H9 (cell line): ENCODE results near the gene JAKMIP1. TPM values are rescaled to one million over a fixed set of nuclear protein-coding genes. Genes with fewer than 3 reads are reported as not detected.

Experiments used
- DNase-seq: peaks from one replicate; pipeline ENCODE4 v3.0.0-alpha.2; 2017
- H2AFZ ChIP-seq: one replicate; pipeline ENCODE4 v1.6.1; 2013; ENCODE audit warnings: mild to moderate bottlenecking, low read length, control low read depth, moderate library complexity
- H2AK5ac ChIP-seq: 2 replicates; pipeline ENCODE4 v1.6.1; 2013; ENCODE audit warnings: low read length, control low read depth, mixed read lengths; ENCODE audit not compliant: insufficient read length
- H2BK120ac ChIP-seq: one replicate; pipeline ENCODE4 v1.6.1; 2013; ENCODE audit warnings: low read depth, mild to moderate bottlenecking, low read length, control low read depth, inconsistent platforms; ENCODE audit not compliant: poor library complexity, severe bottlenecking
- H2BK12ac ChIP-seq: 2 replicates; pipeline ENCODE4 v1.6.1; 2013; ENCODE audit warnings: low read length, control low read depth, mixed read lengths, low read depth; ENCODE audit not compliant: insufficient read length
- H2BK15ac ChIP-seq: 2 replicates; pipeline ENCODE4 v1.6.1; 2013; ENCODE audit warnings: low read depth, low read length, control low read depth
- H2BK20ac ChIP-seq: one replicate; pipeline ENCODE4 v1.6.1; 2013; ENCODE audit warnings: low read depth, mild to moderate bottlenecking, low read length, control low read depth, inconsistent platforms; ENCODE audit not compliant: poor library complexity, severe bottlenecking
- H2BK5ac ChIP-seq: 2 replicates; pipeline ENCODE4 v1.6.1; 2013; ENCODE audit warnings: low read length, control low read depth, mixed read lengths; ENCODE audit not compliant: insufficient read length
- H3K14ac ChIP-seq: 2 replicates; pipeline ENCODE4 v1.6.1; 2013; ENCODE audit warnings: low read length, control low read depth; ENCODE audit not compliant: insufficient read depth
- H3K18ac ChIP-seq: 2 replicates; pipeline ENCODE4 v1.6.1; 2013; ENCODE audit warnings: low read depth, mild to moderate bottlenecking, mixed read lengths, low read length, control low read depth; ENCODE audit not compliant: insufficient read length
- H3K23ac ChIP-seq: 2 replicates; pipeline ENCODE4 v1.6.1; 2013; ENCODE audit warnings: low read length, control low read depth, mixed read lengths, low read depth; ENCODE audit not compliant: insufficient read length
- H3K23me2 ChIP-seq: 2 replicates; pipeline ENCODE4 v1.6.1; 2013; ENCODE audit warnings: low read depth, mild to moderate bottlenecking, mixed read lengths, low read length, control low read depth; ENCODE audit not compliant: insufficient read length, poor library complexity, severe bottlenecking
- H3K27ac ChIP-seq: 2 replicates; pipeline ENCODE4 v1.5.1; 2013; ENCODE audit warnings: low read length, control low read depth, mixed read lengths, low read depth; ENCODE audit not compliant: insufficient read length
- H3K27me3 ChIP-seq: 2 replicates; pipeline ENCODE4 v1.6.1; 2013; ENCODE audit warnings: low read length, control low read depth, inconsistent platforms; ENCODE audit not compliant: insufficient read depth
- H3K4ac ChIP-seq: 2 replicates; pipeline ENCODE4 v1.6.1; 2013; ENCODE audit warnings: low read depth, mild to moderate bottlenecking, control low read depth, inconsistent platforms, low read length, moderate library complexity
- H3K4me1 ChIP-seq: 2 replicates; pipeline ENCODE4 v1.6.1; 2013; ENCODE audit warnings: low read length, control low read depth, inconsistent platforms; ENCODE audit not compliant: insufficient read depth
- H3K4me2 ChIP-seq: 2 replicates; pipeline ENCODE4 v1.6.1; 2013; ENCODE audit warnings: low read length, control low read depth, mixed read lengths; ENCODE audit not compliant: insufficient read length, insufficient read depth
- H3K56ac ChIP-seq: 2 replicates; pipeline ENCODE4 v1.6.1; 2013; ENCODE audit warnings: low read depth, mild to moderate bottlenecking, mixed read lengths, low read length, control low read depth; ENCODE audit not compliant: insufficient read length
- H3K79me1 ChIP-seq: 2 replicates; pipeline ENCODE4 v1.6.1; 2013; ENCODE audit warnings: low read depth, mild to moderate bottlenecking, moderate library complexity, low read length, control low read depth, inconsistent platforms; ENCODE audit not compliant: insufficient read depth, poor library complexity, severe bottlenecking
- H3K79me2 ChIP-seq: 2 replicates; pipeline ENCODE4 v1.6.1; 2013; ENCODE audit warnings: low read length, control low read depth, inconsistent platforms; ENCODE audit not compliant: insufficient read depth
- H3K9ac ChIP-seq: 2 replicates; pipeline ENCODE4 v1.6.1; 2013; ENCODE audit warnings: low read length, control low read depth, mixed read lengths; ENCODE audit not compliant: insufficient read length; ENCODE audit errors: extremely low read depth
- H3K9me3 ChIP-seq: one replicate; pipeline ENCODE4 v1.6.1; 2013; ENCODE audit warnings: low read depth, low read length, inconsistent platforms; ENCODE audit not compliant: control insufficient read depth
- H3T11ph ChIP-seq: one replicate; pipeline ENCODE4 v1.6.1; 2013; ENCODE audit warnings: mild to moderate bottlenecking, low read length, control low read depth, inconsistent platforms
- H4K20me1 ChIP-seq: one replicate; pipeline ENCODE4 v1.6.1; 2013; ENCODE audit not compliant: control insufficient read depth, insufficient read length, insufficient read depth
- H4K5ac ChIP-seq: 2 replicates; pipeline ENCODE4 v1.6.1; 2013; ENCODE audit warnings: low read depth, mild to moderate bottlenecking, mixed read lengths, low read length, control low read depth; ENCODE audit not compliant: insufficient read length
- H4K8ac ChIP-seq: replicated peaks from 2 replicates; pipeline ENCODE4 v1.6.1; 2013; ENCODE audit warnings: low read length, control low read depth, mixed read lengths, low read depth; ENCODE audit not compliant: insufficient read length
- H4K91ac ChIP-seq: 2 replicates; pipeline ENCODE4 v1.6.1; 2013; ENCODE audit warnings: low read depth, mild to moderate bottlenecking, moderate library complexity, mixed read lengths, low read length, control low read depth; ENCODE audit not compliant: insufficient read length
- H3K27ac Mint-ChIP-seq, 3 experiments: 2 replicates in 2 of 3; 3 replicates in 1 of 3; pipeline ENCODE4 v1.8.0; 2020 to 2021; ENCODE audit warnings: mixed read lengths in 3 of 3, mild to moderate bottlenecking in 1 of 3, moderate library complexity in 1 of 3
- H3K27me3 Mint-ChIP-seq: 2 replicates; pipeline ENCODE4 v1.8.0; 2021; ENCODE audit warnings: low read depth, mild to moderate bottlenecking, moderate library complexity, mixed read lengths
- H3K36me3 Mint-ChIP-seq, 3 experiments: 2 replicates in 2 of 3; 3 replicates in 1 of 3; pipeline ENCODE4 v1.8.0; 2020 to 2021; ENCODE audit warnings: low read depth in 3 of 3, mixed read lengths in 3 of 3; ENCODE audit not compliant: insufficient read depth in 1 of 3
- H3K4me1 Mint-ChIP-seq, 2 experiments: 2 replicates each; pipeline ENCODE4 v1.8.0; 2020; ENCODE audit warnings: mixed read lengths in 2 of 2
- H3K4me3 Mint-ChIP-seq, 2 experiments: 2 replicates in 1 of 2; 3 replicates in 1 of 2; pipeline ENCODE4 v1.8.0; 2020 to 2021; ENCODE audit warnings: mild to moderate bottlenecking in 2 of 2, mixed read lengths in 2 of 2, moderate library complexity in 1 of 2
- H3K9me3 Mint-ChIP-seq, 2 experiments: 2 replicates in 1 of 2; 3 replicates in 1 of 2; pipeline ENCODE4 v1.8.0; 2020; ENCODE audit warnings: mild to moderate bottlenecking in 2 of 2, mixed read lengths in 2 of 2, moderate library complexity in 1 of 2
- WGBS: extraction: QIAGEN DNeasy Blood & Tissue Kit; methylation state at CpG from one replicate; pipeline ENCODE4 v1.1.7; 2013; ENCODE audit warnings: missing lambda C conversion rate, low lambda C conversion rate, mixed read lengths; ENCODE audit not compliant: insufficient read length; ENCODE audit errors: extremely low coverage; 5-methylcytosine and 5-hydroxymethylcytosine counted together
- total RNA-seq: library from RNA; stranded (reverse); gene quantifications from 2 replicates; pipeline ENCODE4 v1.2.1, GENCODE V29; 2021
- TF ChIP-seq, protein P1 (sequence below): fragments of 200-600 bp; sonication (generic); conservative IDR thresholded peaks from 3 replicates; pipeline ENCODE4 v1.8.0; 2021; ENCODE audit warnings: antibody characterized with exemption, mild to moderate bottlenecking

The JAKMIP1 gene
- total RNA-seq, 1 experiment from 2014 or later = 1.5 TPM

- Histone ChIP-seq H2AFZ (no peak overlapping the region), H2AK5ac (no peak overlapping the region), H3K18ac (no peak overlapping the region), H3K79me2 (no peaks in the 10 kb centered on the region), H2BK120ac (no peak overlapping the region), H3K23ac (no peak overlapping the region), H2BK12ac (no peak overlapping the region), H3K4me1 (peaks cover 12% of the 10 kb centered on the region), H3K9ac (no peak overlapping the region), H2BK15ac (no peak overlapping the region), H3K9me3 (no peaks in the 10 kb centered on the region), H3K4ac (no peak overlapping the region), H3K27ac (no peak overlapping the region), H3K4me2 (no peak overlapping the region), H4K20me1 (peaks cover 6% of the 10 kb centered on the region), H3K14ac (no peak overlapping the region), H3T11ph (no peak overlapping the region), H3K56ac (no peak overlapping the region), H4K8ac (no peak overlapping the region), H3K79me1 (no peaks in the 10 kb centered on the region), H2BK20ac (no peak overlapping the region), H4K5ac (no peak overlapping the region), H2BK5ac (no peak overlapping the region), H3K23me2 (peaks cover 2% of the 10 kb centered on the region), H4K91ac (no peak overlapping the region), H3K27me3 (no peaks in the 10 kb centered on the region; the same call in 1 of the 2 replicates)
- H3K36me3 Mint-ChIP-seq = peaks cover 0 to 5% (median 5%) of the 10 kb centered on the region in 3 experiments; a peak in 2 of 7 replicates
- no peaks in the 10 kb centered on the region; a peak in 3 of 5 replicates for H3K9me3 Mint-ChIP-seq
- no CpG with 5 or more reads among the region's 9 CpGs for WGBS
- no peak overlapping the region for H3K27ac Mint-ChIP-seq
- DNase-seq = no peak
- H3K4me1 Mint-ChIP-seq = peaks cover 22 to 35% of the 10 kb centered on the region in 2 experiments
- TF ChIP-seq, protein P1, sequence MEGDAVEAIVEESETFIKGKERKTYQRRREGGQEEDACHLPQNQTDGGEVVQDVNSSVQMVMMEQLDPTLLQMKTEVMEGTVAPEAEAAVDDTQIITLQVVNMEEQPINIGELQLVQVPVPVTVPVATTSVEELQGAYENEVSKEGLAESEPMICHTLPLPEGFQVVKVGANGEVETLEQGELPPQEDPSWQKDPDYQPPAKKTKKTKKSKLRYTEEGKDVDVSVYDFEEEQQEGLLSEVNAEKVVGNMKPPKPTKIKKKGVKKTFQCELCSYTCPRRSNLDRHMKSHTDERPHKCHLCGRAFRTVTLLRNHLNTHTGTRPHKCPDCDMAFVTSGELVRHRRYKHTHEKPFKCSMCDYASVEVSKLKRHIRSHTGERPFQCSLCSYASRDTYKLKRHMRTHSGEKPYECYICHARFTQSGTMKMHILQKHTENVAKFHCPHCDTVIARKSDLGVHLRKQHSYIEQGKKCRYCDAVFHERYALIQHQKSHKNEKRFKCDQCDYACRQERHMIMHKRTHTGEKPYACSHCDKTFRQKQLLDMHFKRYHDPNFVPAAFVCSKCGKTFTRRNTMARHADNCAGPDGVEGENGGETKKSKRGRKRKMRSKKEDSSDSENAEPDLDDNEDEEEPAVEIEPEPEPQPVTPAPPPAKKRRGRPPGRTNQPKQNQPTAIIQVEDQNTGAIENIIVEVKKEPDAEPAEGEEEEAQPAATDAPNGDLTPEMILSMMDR = no peak
- no peak overlapping the region for H3K4me3 Mint-ChIP-seq
- H3K27me3 Mint-ChIP-seq = peaks cover 6% of the 10 kb centered on the region
Observed at GRCh38 chr4:6157926-6158325, 42.4 kb downstream of the JAKMIP1 start.
